PC-3 (cell line): Measurements from ENCODE around the gene CARNS1. TPM values are rescaled to one million over a fixed set of nuclear protein-coding genes. Genes with fewer than 3 reads are reported as not detected.

Experiments
- ATAC-seq: fragments of 200-7000 bp; cut with Tn5 transposase; 2 replicates; pipeline ENCODE4 v1.9.1; 2020; ENCODE audit warnings: mild to moderate bottlenecking, moderate library complexity
- BruUV-seq: library from RNA; stranded (reverse); fragments of 400-500 nt; replicated peaks from 2 replicates; lab custom pipeline; 2021; lab: Mats Ljungman, UMichigan
- CTCF ChIA-PET: fragments of 300-600 bp; sonication (Branson Sonifier 250); formaldehyde crosslinking; loops from one replicate; lab custom pipeline; 2022; ENCODE audit warnings: antibody characterized with exemption; lab: Charles Lee
- POLR2A ChIA-PET: fragments of 300-600 bp; sonication (Branson Sonifier 250); formaldehyde crosslinking; loops from one replicate; lab custom pipeline; 2022; ENCODE audit warnings: antibody characterized with exemption; ENCODE audit not compliant: unreplicated experiment; lab: Charles Lee
- DNase-seq: peaks from one replicate; pipeline ENCODE4 v3.0.0-alpha.2; 2015
- H2AFZ ChIP-seq: fragments of 300-600 bp; sonication (generic); 2 replicates; pipeline ENCODE4 v1.6.0; 2016; ENCODE audit warnings: antibody characterized with exemption, low read length
- H3F3A ChIP-seq: fragments of 300-600 bp; sonication (generic); one replicate; pipeline ENCODE4 v1.6.0; 2017; ENCODE audit warnings: antibody characterized with exemption, low read length, control low read depth, mild to moderate bottlenecking; ENCODE audit not compliant: unreplicated experiment
- H3K27ac ChIP-seq: fragments of 300-600 bp; sonication (generic); 2 replicates; pipeline ENCODE4 v1.5.1; 2016; ENCODE audit warnings: mild to moderate bottlenecking, low read length
- H3K27me3 ChIP-seq: fragments of 300-600 bp; sonication (generic); 2 replicates; pipeline ENCODE4 v1.6.1; 2016; ENCODE audit warnings: low read length, mixed read lengths
- H3K36me3 ChIP-seq: fragments of 300-600 bp; sonication (generic); 2 replicates; pipeline ENCODE4 v1.6.1; 2016; ENCODE audit warnings: low read depth, mixed run types, low read length, mixed read lengths
- H3K4me1 ChIP-seq: fragments of 300-600 bp; sonication (generic); 2 replicates; pipeline ENCODE4 v1.5.1; 2016; ENCODE audit warnings: low read length; ENCODE audit not compliant: insufficient read depth
- H3K4me2 ChIP-seq: fragments of 300-600 bp; sonication (generic); 2 replicates; pipeline ENCODE4 v1.6.0; 2016; ENCODE audit warnings: low read length
- H3K4me3 ChIP-seq: fragments of 300-600 bp; sonication (generic); 2 replicates; pipeline ENCODE4 v1.5.1; 2016; ENCODE audit warnings: mild to moderate bottlenecking, low read length, mixed read lengths
- H3K79me2 ChIP-seq: fragments of 300-600 bp; sonication (generic); 2 replicates; pipeline ENCODE4 v1.6.1; 2017; ENCODE audit warnings: low read length, mixed read lengths
- H3K9ac ChIP-seq: fragments of 300-600 bp; sonication (generic); 2 replicates; pipeline ENCODE4 v1.6.0; 2016; ENCODE audit warnings: mild to moderate bottlenecking, low read length
- H3K9me2 ChIP-seq: fragments of 300-600 bp; sonication (generic); replicated peaks from 2 replicates; pipeline ENCODE4 v1.6.1; 2016; ENCODE audit warnings: mixed run types, low read length, mixed read lengths
- H3K9me3 ChIP-seq: fragments of 300-600 bp; sonication (generic); 2 replicates; pipeline ENCODE4 v1.6.1; 2016; ENCODE audit warnings: low read length, mixed read lengths
- H4K20me1 ChIP-seq: fragments of 300-600 bp; sonication (generic); 2 replicates; pipeline ENCODE4 v1.6.1; 2016; ENCODE audit warnings: low read length, mixed read lengths
- CTCF ChIP-seq: fragments of 300-600 bp; sonication (generic); conservative IDR thresholded peaks from 2 replicates; pipeline ENCODE4 v1.5.1; 2017; ENCODE audit warnings: antibody characterized with exemption, low read depth, mild to moderate bottlenecking, low read length
- EZH2 ChIP-seq: fragments of 300-600 bp; sonication (generic); IDR thresholded peaks from one replicate; pipeline ENCODE4 v1.6.1; 2017; ENCODE audit warnings: antibody characterized with exemption, mild to moderate bottlenecking, low read length; ENCODE audit not compliant: unreplicated experiment
- EZH2phosphoT487 ChIP-seq: fragments of 300-600 bp; sonication (generic); IDR thresholded peaks from 2 replicates; pipeline ENCODE4 v1.6.1; 2018; ENCODE audit warnings: mild to moderate bottlenecking, antibody characterized with exemption, low read length, borderline replicate concordance
- intact Hi-C: fragments of 100-400 bp; cut with micrococcal nuclease; formaldehyde crosslinking; loops from 2 replicates; pipeline ENCODE4 v1.9.0; 2023
- total RNA-seq: library from RNA; depleted of rRNA; stranded (reverse); fragments of >200 nt; gene quantifications from 2 replicates; pipeline ENCODE4 v1.2.3, GENCODE V29; 2014

CARNS1 gene
- total RNA-seq, 1 experiment from 2014 or later: 0.22 TPM

- H3F3A ChIP-seq: no peaks in the 10 kb centered on the region
- ATAC-seq (peak; percentile 13), DNase-seq (no peak)
- intact Hi-C loops: loop anchor here (2.0 to 5.0 kb wide), 4 partner anchors 14 to 78 kb away; partner anchors contain the start of genes CDK2AP2, CORO1B, PITPNM1 and TMEM134
- H3K4me2 ChIP-seq: peak overlapping the region; percentile 94
- H4K20me1 ChIP-seq: no peaks in the 10 kb centered on the region
- peak overlapping the region; percentile 96 for H3K4me3 ChIP-seq
- peak overlapping the region; percentile 18 for H3K27ac ChIP-seq
- peaks cover 34% of the 10 kb centered on the region for H3K79me2 ChIP-seq
- POLR2A ChIA-PET: interaction anchor here (0.5 kb wide), 1 partner anchor 14 kb away, joined by 6 read pairs; the partner anchor contains the start of gene CORO1B
- peak overlapping the region; percentile 95 for H3K9ac ChIP-seq
- CTCF ChIA-PET: no interaction called here
- no peaks in the 10 kb centered on the region for H3K9me3 ChIP-seq
- peak overlapping the region; percentile 94 for H2AFZ ChIP-seq
- peaks cover 10% of the 10 kb centered on the region for H3K4me1 ChIP-seq
- H3K36me3 ChIP-seq: peaks cover 36% of the 10 kb centered on the region
- BruUV-seq: TSS peak; percentile 49
- TF ChIP-seq EZH2phosphoT487 (no peak), CTCF (no peak), EZH2 (no peak)
- no peaks in the 10 kb centered on the region for H3K9me2 ChIP-seq
- H3K27me3 ChIP-seq: no peaks in the 10 kb centered on the region
These were observed 13.7 kb downstream of the CARNS1 start for GRCh38 chr11:67429038-67429668.

- Histone ChIP-seq H2AFZ (no peak overlapping the region), H3K4me3 (peak overlapping the region; percentile 96), H3K36me3 (peaks cover 41% of the 10 kb centered on the region), H3K9ac (no peak overlapping the region), H3K27me3 (no peaks in the 10 kb centered on the region), H3K4me1 (peaks cover 10% of the 10 kb centered on the region), H3K9me2 (no peaks in the 10 kb centered on the region), H3F3A (no peaks in the 10 kb centered on the region), H3K79me2 (peaks cover 34% of the 10 kb centered on the region), H3K27ac (no peak overlapping the region), H3K4me2 (peak overlapping the region; percentile 94), H3K9me3 (no peaks in the 10 kb centered on the region), H4K20me1 (no peaks in the 10 kb centered on the region)
- intact Hi-C loops: loop anchor here (2.0 to 5.0 kb wide), 4 partner anchors 13 to 78 kb away; partner anchors contain the start of genes CDK2AP2, CORO1B, PITPNM1 and TMEM134
- BruUV-seq: no TSS peak
- ATAC-seq (no peak), DNase-seq (no peak)
- ChIA-PET POLR2A (interaction anchor here (0.5 kb wide), 1 partner anchor 14 kb away, joined by 6 read pairs; the partner anchor contains the start of gene CORO1B), CTCF (no interaction called here)
- TF ChIP-seq EZH2 (no peak), EZH2phosphoT487 (no peak), CTCF (no peak)
These were observed 14.2 kb downstream of the CARNS1 start for GRCh38 chr11:67429722-67430121.
